H9 (cell line): ENCODE results near the gene PARVB. TPM values are rescaled to one million over a fixed set of nuclear protein-coding genes. Genes with fewer than 3 reads are reported as not detected.

Experiments
- DNase-seq: peaks from one replicate; pipeline ENCODE4 v3.0.0-alpha.2; 2017
- H2AFZ ChIP-seq: one replicate; pipeline ENCODE4 v1.6.1; 2013; ENCODE audit warnings: mild to moderate bottlenecking, low read length, control low read depth, moderate library complexity
- H2AK5ac ChIP-seq: 2 replicates; pipeline ENCODE4 v1.6.1; 2013; ENCODE audit warnings: low read length, control low read depth, mixed read lengths; ENCODE audit not compliant: insufficient read length
- H2BK120ac ChIP-seq: one replicate; pipeline ENCODE4 v1.6.1; 2013; ENCODE audit warnings: low read depth, mild to moderate bottlenecking, low read length, control low read depth, inconsistent platforms; ENCODE audit not compliant: poor library complexity, severe bottlenecking
- H2BK12ac ChIP-seq: 2 replicates; pipeline ENCODE4 v1.6.1; 2013; ENCODE audit warnings: low read length, control low read depth, mixed read lengths, low read depth; ENCODE audit not compliant: insufficient read length
- H2BK15ac ChIP-seq: 2 replicates; pipeline ENCODE4 v1.6.1; 2013; ENCODE audit warnings: low read depth, low read length, control low read depth
- H2BK20ac ChIP-seq: one replicate; pipeline ENCODE4 v1.6.1; 2013; ENCODE audit warnings: low read depth, mild to moderate bottlenecking, low read length, control low read depth, inconsistent platforms; ENCODE audit not compliant: poor library complexity, severe bottlenecking
- H2BK5ac ChIP-seq: 2 replicates; pipeline ENCODE4 v1.6.1; 2013; ENCODE audit warnings: low read length, control low read depth, mixed read lengths; ENCODE audit not compliant: insufficient read length
- H3K14ac ChIP-seq: 2 replicates; pipeline ENCODE4 v1.6.1; 2013; ENCODE audit warnings: low read length, control low read depth; ENCODE audit not compliant: insufficient read depth
- H3K18ac ChIP-seq: 2 replicates; pipeline ENCODE4 v1.6.1; 2013; ENCODE audit warnings: low read depth, mild to moderate bottlenecking, mixed read lengths, low read length, control low read depth; ENCODE audit not compliant: insufficient read length
- H3K23ac ChIP-seq: 2 replicates; pipeline ENCODE4 v1.6.1; 2013; ENCODE audit warnings: low read length, control low read depth, mixed read lengths, low read depth; ENCODE audit not compliant: insufficient read length
- H3K23me2 ChIP-seq: 2 replicates; pipeline ENCODE4 v1.6.1; 2013; ENCODE audit warnings: low read depth, mild to moderate bottlenecking, mixed read lengths, low read length, control low read depth; ENCODE audit not compliant: insufficient read length, poor library complexity, severe bottlenecking
- H3K27ac ChIP-seq: 2 replicates; pipeline ENCODE4 v1.5.1; 2013; ENCODE audit warnings: low read length, control low read depth, mixed read lengths, low read depth; ENCODE audit not compliant: insufficient read length
- H3K27me3 ChIP-seq: 2 replicates; pipeline ENCODE4 v1.6.1; 2013; ENCODE audit warnings: low read length, control low read depth, inconsistent platforms; ENCODE audit not compliant: insufficient read depth
- H3K4ac ChIP-seq: 2 replicates; pipeline ENCODE4 v1.6.1; 2013; ENCODE audit warnings: low read depth, mild to moderate bottlenecking, control low read depth, inconsistent platforms, low read length, moderate library complexity
- H3K4me1 ChIP-seq: 2 replicates; pipeline ENCODE4 v1.6.1; 2013; ENCODE audit warnings: low read length, control low read depth, inconsistent platforms; ENCODE audit not compliant: insufficient read depth
- H3K4me2 ChIP-seq: 2 replicates; pipeline ENCODE4 v1.6.1; 2013; ENCODE audit warnings: low read length, control low read depth, mixed read lengths; ENCODE audit not compliant: insufficient read length, insufficient read depth
- H3K56ac ChIP-seq: 2 replicates; pipeline ENCODE4 v1.6.1; 2013; ENCODE audit warnings: low read depth, mild to moderate bottlenecking, mixed read lengths, low read length, control low read depth; ENCODE audit not compliant: insufficient read length
- H3K79me1 ChIP-seq: 2 replicates; pipeline ENCODE4 v1.6.1; 2013; ENCODE audit warnings: low read depth, mild to moderate bottlenecking, moderate library complexity, low read length, control low read depth, inconsistent platforms; ENCODE audit not compliant: insufficient read depth, poor library complexity, severe bottlenecking
- H3K79me2 ChIP-seq: 2 replicates; pipeline ENCODE4 v1.6.1; 2013; ENCODE audit warnings: low read length, control low read depth, inconsistent platforms; ENCODE audit not compliant: insufficient read depth
- H3K9ac ChIP-seq: 2 replicates; pipeline ENCODE4 v1.6.1; 2013; ENCODE audit warnings: low read length, control low read depth, mixed read lengths; ENCODE audit not compliant: insufficient read length; ENCODE audit errors: extremely low read depth
- H3K9me3 ChIP-seq: one replicate; pipeline ENCODE4 v1.6.1; 2013; ENCODE audit warnings: low read depth, low read length, inconsistent platforms; ENCODE audit not compliant: control insufficient read depth
- H3T11ph ChIP-seq: one replicate; pipeline ENCODE4 v1.6.1; 2013; ENCODE audit warnings: mild to moderate bottlenecking, low read length, control low read depth, inconsistent platforms
- H4K20me1 ChIP-seq: one replicate; pipeline ENCODE4 v1.6.1; 2013; ENCODE audit not compliant: control insufficient read depth, insufficient read length, insufficient read depth
- H4K5ac ChIP-seq: 2 replicates; pipeline ENCODE4 v1.6.1; 2013; ENCODE audit warnings: low read depth, mild to moderate bottlenecking, mixed read lengths, low read length, control low read depth; ENCODE audit not compliant: insufficient read length
- H4K8ac ChIP-seq: replicated peaks from 2 replicates; pipeline ENCODE4 v1.6.1; 2013; ENCODE audit warnings: low read length, control low read depth, mixed read lengths, low read depth; ENCODE audit not compliant: insufficient read length
- H4K91ac ChIP-seq: 2 replicates; pipeline ENCODE4 v1.6.1; 2013; ENCODE audit warnings: low read depth, mild to moderate bottlenecking, moderate library complexity, mixed read lengths, low read length, control low read depth; ENCODE audit not compliant: insufficient read length
- H3K27ac Mint-ChIP-seq, 3 experiments: 2 replicates in 2 of 3; 3 replicates in 1 of 3; pipeline ENCODE4 v1.8.0; 2020 to 2021; ENCODE audit warnings: mixed read lengths in 3 of 3, mild to moderate bottlenecking in 1 of 3, moderate library complexity in 1 of 3
- H3K27me3 Mint-ChIP-seq: 2 replicates; pipeline ENCODE4 v1.8.0; 2021; ENCODE audit warnings: low read depth, mild to moderate bottlenecking, moderate library complexity, mixed read lengths
- H3K36me3 Mint-ChIP-seq, 3 experiments: 2 replicates in 2 of 3; 3 replicates in 1 of 3; pipeline ENCODE4 v1.8.0; 2020 to 2021; ENCODE audit warnings: low read depth in 3 of 3, mixed read lengths in 3 of 3; ENCODE audit not compliant: insufficient read depth in 1 of 3
- H3K4me1 Mint-ChIP-seq, 2 experiments: 2 replicates each; pipeline ENCODE4 v1.8.0; 2020; ENCODE audit warnings: mixed read lengths in 2 of 2
- H3K4me3 Mint-ChIP-seq, 2 experiments: 2 replicates in 1 of 2; 3 replicates in 1 of 2; pipeline ENCODE4 v1.8.0; 2020 to 2021; ENCODE audit warnings: mild to moderate bottlenecking in 2 of 2, mixed read lengths in 2 of 2, moderate library complexity in 1 of 2
- H3K9me3 Mint-ChIP-seq, 2 experiments: 2 replicates in 1 of 2; 3 replicates in 1 of 2; pipeline ENCODE4 v1.8.0; 2020; ENCODE audit warnings: mild to moderate bottlenecking in 2 of 2, mixed read lengths in 2 of 2, moderate library complexity in 1 of 2
- CTCF ChIP-seq: fragments of 200-600 bp; sonication (generic); conservative IDR thresholded peaks from 3 replicates; pipeline ENCODE4 v1.8.0; 2021; ENCODE audit warnings: antibody characterized with exemption, mild to moderate bottlenecking
- WGBS: extraction: QIAGEN DNeasy Blood & Tissue Kit; methylation state at CpG from one replicate; pipeline ENCODE4 v1.1.7; 2013; ENCODE audit warnings: missing lambda C conversion rate, low lambda C conversion rate, mixed read lengths; ENCODE audit not compliant: insufficient read length; ENCODE audit errors: extremely low coverage; 5-methylcytosine and 5-hydroxymethylcytosine counted together
- total RNA-seq: library from RNA; stranded (reverse); gene quantifications from 2 replicates; pipeline ENCODE4 v1.2.1, GENCODE V29; 2021

PARVB gene
- total RNA-seq, 1 experiment from 2014 or later, result 15.6 TPM

GRCh38 chr22:44136112-44136511, 112.0 kb downstream of the PARVB start:
- H3K14ac ChIP-seq, result no peak overlapping the region
- no peaks in the 10 kb centered on the region for H4K20me1 ChIP-seq
- no peak overlapping the region for H2BK5ac ChIP-seq
- no peak overlapping the region for H2AK5ac ChIP-seq
- H3K27ac ChIP-seq, result no peak overlapping the region
- no peak overlapping the region for H4K8ac ChIP-seq
- H3K79me1 ChIP-seq, result no peaks in the 10 kb centered on the region
- H2AFZ ChIP-seq, result no peak overlapping the region
- peaks cover 25 to 38% (median 34%) of the 10 kb centered on the region in 3 experiments for H3K36me3 Mint-ChIP-seq
- H2BK20ac ChIP-seq, result no peak overlapping the region
- H2BK15ac ChIP-seq, result no peak overlapping the region
- H4K5ac ChIP-seq, result no peak overlapping the region
- H3K9me3 Mint-ChIP-seq, result peaks cover 27 to 34% of the 10 kb centered on the region in 2 experiments
- H3K56ac ChIP-seq, result no peak overlapping the region
- H3T11ph ChIP-seq, result no peak overlapping the region
- no peak overlapping the region for H2BK12ac ChIP-seq
- peaks cover 22% of the 10 kb centered on the region for H3K9me3 ChIP-seq
- H3K4ac ChIP-seq, result no peak overlapping the region
- peaks cover 3% of the 10 kb centered on the region for H3K4me1 ChIP-seq
- WGBS, result no CpG with 5 or more reads among the region's 8 CpGs
- H3K4me3 Mint-ChIP-seq, result no peak overlapping the region
- peaks cover 10 to 11% of the 10 kb centered on the region in 2 experiments for H3K4me1 Mint-ChIP-seq
- no peaks in the 10 kb centered on the region; the same call in 1 of the 2 replicates for H3K27me3 Mint-ChIP-seq
- no peak overlapping the region for H3K27ac Mint-ChIP-seq
- H3K27me3 ChIP-seq, result no peaks in the 10 kb centered on the region
- H3K4me2 ChIP-seq, result no peak overlapping the region
- no peak overlapping the region for H3K9ac ChIP-seq
- H4K91ac ChIP-seq, result no peak overlapping the region
- no peak overlapping the region for H3K23ac ChIP-seq
- H3K23me2 ChIP-seq, result no peaks in the 10 kb centered on the region
- no peak overlapping the region for H2BK120ac ChIP-seq
- TF ChIP-seq CTCF, result no peak
- H3K79me2 ChIP-seq, result no peaks in the 10 kb centered on the region
- no peak overlapping the region for H3K18ac ChIP-seq
- no peak for DNase-seq
